8988T (cell line): ENCODE data around the gene SLITRK3.

Source experiments
- DNase-seq: peaks from one replicate; pipeline ENCODE4 v3.0.0; 2011

The SLITRK3 gene, protein sequence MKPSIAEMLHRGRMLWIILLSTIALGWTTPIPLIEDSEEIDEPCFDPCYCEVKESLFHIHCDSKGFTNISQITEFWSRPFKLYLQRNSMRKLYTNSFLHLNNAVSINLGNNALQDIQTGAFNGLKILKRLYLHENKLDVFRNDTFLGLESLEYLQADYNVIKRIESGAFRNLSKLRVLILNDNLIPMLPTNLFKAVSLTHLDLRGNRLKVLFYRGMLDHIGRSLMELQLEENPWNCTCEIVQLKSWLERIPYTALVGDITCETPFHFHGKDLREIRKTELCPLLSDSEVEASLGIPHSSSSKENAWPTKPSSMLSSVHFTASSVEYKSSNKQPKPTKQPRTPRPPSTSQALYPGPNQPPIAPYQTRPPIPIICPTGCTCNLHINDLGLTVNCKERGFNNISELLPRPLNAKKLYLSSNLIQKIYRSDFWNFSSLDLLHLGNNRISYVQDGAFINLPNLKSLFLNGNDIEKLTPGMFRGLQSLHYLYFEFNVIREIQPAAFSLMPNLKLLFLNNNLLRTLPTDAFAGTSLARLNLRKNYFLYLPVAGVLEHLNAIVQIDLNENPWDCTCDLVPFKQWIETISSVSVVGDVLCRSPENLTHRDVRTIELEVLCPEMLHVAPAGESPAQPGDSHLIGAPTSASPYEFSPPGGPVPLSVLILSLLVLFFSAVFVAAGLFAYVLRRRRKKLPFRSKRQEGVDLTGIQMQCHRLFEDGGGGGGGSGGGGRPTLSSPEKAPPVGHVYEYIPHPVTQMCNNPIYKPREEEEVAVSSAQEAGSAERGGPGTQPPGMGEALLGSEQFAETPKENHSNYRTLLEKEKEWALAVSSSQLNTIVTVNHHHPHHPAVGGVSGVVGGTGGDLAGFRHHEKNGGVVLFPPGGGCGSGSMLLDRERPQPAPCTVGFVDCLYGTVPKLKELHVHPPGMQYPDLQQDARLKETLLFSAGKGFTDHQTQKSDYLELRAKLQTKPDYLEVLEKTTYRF

DNA sequence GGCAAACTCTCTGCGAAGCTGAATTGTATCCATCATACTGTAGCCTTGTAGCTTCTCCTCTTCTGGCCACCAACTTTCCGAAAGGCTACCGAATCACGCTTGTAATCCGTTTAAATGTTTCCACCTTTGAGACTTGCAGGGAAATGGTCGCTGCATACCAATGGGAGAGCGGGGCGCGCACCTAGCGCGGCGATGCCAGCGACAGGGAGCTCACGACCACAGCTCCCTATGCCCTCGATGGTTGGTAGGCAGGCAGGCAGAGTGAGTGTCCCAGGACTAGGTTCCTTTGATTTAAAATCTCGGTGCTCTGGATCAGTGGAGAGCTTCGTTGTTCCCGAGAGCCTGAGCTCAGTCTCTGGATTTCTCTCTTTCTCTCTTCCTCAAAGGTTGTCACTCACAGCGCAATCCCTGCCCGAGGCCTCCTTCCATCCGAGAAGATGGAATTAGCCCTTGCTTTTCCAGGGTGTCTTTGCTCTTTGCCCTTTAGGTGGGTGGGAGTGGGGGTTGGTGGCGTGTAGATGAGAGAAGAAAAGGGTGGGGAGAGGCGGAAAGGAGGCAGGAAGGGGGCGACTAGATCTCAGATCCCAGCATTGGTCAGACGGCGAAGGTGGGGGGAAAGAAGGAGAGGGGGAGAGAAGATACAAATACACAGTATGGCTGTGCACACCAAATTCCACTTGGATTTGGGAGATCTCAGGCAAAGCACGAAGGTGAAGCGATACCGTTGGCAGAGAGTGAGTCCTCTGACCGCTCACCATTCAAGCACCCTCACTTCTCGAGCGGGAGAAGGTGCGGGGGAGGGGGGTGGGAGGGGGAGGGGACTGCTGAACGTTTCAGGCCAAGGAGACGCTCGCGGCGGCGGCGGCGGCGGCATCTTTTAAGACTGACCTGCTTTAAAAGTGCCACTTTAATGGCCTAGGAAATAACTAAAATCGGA is at the start of gene SLITRK3:
Gene SLITRK3, minus strand, starts transcription at position 745 of the 937 bp plus-strand sequence. CDS start 5,554 bp downstream, outside the sequence.
- DNase-seq, result no peak

DNA sequence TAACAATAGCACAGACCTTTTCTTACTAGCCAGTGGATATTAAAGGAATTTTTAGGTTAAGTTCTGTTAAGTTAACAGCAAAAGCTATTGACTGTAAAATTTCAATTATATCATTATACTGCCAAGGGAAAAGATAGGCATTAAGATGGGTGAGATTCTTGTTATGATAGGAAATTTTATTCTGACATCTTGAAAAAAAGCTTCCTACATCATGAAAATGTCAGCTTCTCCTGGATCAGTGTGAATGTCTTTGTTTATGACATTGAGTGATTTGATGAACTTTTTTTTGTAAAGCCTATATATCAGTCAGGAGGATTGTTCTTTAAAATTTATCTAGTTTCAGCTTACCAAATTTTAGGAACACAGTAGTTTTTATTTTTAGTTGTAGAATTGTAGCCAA is 47.4 kb upstream of the SLITRK3 start:
- DNase-seq, result no peak

DNA sequence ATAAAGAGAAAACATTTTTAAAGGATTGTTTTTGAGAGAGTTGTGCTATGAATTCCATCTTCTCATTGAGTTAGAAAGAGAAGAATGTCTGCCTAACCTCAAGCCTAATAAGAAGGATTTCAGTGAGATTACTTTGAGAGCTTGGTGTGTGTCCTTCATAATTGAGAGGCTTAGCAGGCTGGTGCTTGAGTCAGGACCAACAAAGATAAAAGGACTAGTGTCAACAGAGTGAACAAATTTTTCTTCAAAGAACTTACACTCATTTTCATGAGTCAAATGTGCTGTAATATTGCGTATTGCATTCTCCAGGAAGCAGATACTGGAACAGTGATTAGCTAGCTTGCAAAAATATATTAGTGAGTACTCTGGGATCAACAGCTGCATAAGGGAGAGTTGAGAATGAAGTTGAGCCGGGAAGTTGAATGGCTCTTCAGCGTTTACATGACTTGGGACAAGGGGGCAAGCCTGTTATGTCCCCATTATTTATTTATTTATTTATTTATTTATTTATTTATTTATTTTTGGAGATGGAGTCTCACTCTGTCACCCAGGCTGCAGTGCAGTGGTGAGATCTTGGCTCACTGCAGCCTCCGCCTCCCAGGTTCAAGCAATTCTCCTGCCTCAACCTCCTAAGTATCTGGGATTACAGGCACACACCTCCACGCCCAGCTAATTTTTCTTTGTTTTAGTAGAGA is 37.5 kb upstream of the SLITRK3 start:
- DNase-seq, result no peak

DNA sequence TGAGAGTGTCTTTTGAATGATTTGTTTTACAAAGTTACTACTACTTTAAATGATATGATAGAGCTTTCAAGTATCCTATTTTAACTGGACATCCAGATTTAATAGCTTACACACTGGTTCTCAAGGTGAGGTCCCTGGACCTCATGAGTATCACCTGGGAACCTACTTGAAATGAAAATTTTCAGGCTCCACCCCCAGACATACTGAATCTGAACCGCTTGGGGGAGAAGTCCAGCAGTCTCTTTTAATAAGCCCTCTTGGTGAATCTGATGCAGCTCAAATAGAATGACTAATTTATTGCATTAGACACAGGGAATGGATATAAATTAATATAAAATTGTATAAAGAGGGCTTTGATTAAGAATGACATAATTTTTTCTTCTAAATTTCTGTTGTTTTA is 29.4 kb upstream of the SLITRK3 start:
- DNase-seq, result no peak

DNA sequence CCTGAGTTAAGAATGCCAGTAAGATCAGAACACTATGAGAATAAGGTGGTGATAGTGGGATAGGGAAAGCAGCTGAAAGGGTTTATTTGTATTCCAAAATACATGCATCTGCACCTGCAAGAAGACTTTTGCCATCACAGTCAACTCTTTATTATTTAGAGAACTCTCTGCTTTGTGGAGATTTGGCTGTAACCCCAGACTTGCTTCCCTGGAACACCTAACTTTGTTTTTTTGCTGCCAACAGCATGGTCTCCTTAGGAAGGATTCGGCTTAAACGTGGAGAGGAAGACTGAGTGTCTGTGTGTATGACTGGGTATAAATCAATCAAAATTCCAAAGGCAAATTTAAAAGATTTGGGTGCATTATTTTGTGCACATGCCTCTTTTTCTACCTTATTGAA is 21.6 kb upstream of the SLITRK3 start:
- DNase-seq, result no peak

DNA sequence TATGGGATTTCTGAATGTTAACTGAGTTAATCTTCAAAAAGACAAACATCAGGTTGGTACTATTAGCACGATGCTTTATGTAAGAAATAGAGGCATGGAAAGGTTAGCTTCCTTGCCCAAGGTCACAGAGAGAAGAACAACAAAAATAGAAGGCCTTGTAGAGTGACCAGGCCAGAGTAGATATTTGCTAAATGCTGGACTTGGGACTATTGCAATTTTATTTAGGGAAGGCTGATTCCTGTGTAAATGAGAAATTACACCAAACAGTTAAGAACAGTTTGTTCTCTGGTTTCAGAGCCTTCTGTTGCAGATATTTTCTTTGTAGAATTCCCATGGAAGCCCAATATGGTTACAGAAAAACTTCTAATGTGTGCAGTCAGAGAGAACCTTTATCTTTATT is 16.4 kb upstream of the SLITRK3 start:
- no peak for DNase-seq

DNA sequence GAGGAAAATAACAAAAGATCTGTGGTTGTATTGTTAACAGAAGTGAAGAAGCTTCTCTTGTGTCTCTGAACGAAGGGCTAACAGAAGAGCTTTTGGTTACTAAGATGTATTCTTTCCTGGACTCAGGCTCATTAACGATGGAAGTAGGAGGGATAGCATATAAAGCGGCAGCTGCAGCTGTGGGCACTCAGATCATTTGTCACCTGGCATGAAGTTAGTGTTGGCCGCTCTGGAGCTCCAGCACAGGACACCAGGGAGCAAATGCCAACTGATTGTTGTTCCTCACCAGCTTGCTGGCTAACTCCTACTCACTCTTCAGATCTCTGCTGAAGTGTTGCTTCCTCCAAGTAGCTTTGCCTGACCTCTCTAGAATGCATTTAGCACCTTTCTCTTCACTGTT is 15.5 kb upstream of the SLITRK3 start:
- no peak for DNase-seq

DNA sequence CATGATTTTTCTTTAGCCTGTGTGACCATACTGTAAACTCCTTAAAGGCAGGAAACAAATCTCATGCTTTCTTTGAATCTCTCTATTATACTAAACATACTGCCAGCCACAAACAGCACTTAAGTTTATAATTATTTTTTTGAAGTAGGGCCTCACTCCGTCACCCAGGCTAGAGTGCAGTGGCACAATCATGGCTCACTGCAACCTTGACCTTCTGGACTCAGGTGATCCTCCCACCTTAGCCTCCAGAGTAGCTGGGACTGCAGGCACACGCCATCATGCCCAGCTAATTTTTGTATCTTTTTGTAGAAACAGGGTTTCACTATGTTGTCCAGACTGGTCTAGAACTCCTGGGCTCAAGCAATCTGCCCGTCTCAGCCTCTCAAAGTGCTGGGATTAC is 14.5 kb upstream of the SLITRK3 start:
- DNase-seq, result no peak

DNA sequence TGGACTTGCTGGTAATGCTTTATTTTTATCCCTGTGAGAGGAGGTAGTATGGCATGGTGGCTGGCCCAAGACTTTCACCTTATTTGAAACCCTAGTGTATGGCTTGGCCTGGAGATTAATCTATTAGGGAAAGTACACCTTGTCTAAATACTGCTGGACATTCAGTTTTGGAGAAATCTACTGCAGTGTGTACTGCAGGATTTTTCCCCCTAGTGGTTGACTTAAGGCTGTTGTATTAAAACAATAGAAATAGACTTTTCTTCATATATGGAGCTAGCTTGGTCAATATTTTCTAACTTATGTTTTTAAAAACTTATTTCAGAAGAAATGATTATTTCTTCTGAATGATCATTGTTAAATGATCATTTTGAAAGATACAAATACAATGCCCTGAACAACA is 13.9 kb upstream of the SLITRK3 start:
- no peak for DNase-seq

DNA sequence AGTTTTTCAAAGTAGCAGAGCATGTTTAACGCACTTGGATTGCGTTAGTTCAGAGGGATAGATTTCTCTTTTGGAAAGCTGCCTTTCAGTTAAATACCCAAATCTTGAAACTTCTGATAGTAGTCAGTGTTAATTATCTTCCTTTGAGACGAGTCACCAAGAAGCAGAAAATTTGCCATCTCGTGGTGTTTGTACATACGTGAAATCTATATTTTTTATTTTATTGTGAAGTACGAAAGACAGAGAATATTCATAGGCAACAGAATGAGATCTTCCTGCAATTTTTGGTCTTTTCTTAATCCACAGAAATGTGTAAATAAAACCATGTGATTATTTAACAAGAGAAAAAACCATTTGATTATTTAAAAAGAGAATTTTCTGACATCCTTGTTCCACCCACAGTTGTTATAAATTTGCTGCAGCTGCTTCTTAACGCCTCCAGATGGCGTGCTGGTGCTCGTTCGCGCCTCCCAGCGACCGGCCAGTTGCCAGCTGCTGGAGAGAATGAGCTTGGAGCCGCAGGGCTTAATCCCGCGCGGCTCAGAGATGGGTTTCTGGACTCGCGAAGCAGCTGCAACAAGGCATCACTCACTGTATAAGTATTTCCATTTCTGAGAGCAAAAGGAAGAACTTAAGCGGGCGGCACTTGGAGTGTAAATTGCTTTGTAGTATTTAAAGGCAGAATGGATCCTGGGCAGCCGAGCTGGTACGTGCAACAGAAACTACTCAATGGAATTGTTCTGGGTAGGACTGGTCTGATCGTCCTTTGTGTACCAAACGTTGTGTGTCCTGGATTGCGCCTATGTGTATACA is 10.5 kb upstream of the SLITRK3 start:
- DNase-seq, result no peak

DNA sequence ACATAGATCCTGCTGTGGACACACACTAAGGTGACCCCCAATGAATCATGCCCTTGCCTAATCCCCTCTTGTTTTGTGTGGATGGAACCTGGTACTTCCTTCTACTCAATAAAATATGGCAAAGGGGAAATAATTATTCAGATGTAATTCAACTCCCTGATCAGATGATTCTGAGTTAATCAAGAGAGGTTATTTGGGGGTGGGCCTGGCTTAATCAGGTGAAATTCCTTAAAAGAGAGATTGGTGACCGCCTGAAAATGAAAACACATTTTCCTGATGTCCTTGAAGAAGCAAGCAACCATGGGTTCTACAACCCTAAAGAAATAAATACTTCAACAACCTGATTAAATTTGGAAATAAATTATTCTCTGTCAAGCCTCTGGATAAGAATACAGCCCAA is 8.3 kb upstream of the SLITRK3 start:
- no peak for DNase-seq

DNA sequence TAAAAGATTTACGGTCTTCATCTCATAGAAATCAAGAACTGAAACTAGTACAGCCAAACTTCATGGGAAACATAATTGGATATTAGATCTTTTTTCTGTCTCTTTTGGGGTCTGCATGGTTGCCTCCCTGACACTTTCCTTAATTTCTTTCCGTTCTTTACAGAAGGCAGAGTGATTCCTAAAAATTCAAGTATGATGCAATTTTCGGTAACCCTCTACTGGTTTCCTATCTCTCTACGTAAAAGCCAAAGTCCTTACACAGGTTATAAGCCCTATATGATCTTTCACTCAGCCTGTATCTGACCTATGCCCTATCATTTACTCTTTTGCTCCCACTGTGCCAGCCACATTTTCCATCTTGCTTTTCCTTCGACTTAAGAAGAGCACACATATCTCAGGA is 6.8 kb upstream of the SLITRK3 start:
- no peak for DNase-seq

DNA sequence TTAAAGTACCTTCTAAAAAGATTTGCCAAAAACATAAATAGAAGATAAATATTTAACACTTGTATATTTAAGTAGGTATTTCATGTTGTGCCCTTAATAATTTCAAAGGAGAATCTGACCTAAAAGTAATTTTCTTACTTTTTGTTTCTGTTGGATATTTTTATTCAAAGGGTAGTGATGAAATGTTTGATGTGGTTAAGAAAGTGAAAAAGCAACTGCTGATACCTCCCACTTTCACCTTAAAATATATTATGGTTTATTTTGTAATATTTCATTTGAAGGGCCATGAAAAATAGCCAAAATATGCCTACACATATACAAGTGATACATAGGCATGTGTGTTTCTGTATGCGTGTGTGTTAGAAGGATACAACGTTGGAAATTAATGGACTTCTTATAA is 5.8 kb upstream of the SLITRK3 start:
- no peak for DNase-seq

DNA sequence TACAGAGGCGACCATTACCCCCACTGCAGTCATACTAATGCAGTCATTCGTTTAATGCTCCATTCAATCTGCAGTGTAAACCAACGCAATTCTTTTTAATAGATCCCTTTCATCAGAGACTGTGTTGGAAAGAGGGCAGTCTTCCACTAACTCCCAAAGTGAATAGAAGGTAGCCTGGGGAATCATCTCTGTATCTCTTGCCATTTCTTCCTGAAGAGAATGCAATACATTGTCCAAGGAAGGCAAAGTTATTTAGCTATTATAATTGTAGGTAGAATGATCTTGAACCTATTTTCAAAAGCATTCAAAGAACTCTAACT is 1.3 kb upstream of the SLITRK3 start:
- DNase-seq, result no peak

DNA sequence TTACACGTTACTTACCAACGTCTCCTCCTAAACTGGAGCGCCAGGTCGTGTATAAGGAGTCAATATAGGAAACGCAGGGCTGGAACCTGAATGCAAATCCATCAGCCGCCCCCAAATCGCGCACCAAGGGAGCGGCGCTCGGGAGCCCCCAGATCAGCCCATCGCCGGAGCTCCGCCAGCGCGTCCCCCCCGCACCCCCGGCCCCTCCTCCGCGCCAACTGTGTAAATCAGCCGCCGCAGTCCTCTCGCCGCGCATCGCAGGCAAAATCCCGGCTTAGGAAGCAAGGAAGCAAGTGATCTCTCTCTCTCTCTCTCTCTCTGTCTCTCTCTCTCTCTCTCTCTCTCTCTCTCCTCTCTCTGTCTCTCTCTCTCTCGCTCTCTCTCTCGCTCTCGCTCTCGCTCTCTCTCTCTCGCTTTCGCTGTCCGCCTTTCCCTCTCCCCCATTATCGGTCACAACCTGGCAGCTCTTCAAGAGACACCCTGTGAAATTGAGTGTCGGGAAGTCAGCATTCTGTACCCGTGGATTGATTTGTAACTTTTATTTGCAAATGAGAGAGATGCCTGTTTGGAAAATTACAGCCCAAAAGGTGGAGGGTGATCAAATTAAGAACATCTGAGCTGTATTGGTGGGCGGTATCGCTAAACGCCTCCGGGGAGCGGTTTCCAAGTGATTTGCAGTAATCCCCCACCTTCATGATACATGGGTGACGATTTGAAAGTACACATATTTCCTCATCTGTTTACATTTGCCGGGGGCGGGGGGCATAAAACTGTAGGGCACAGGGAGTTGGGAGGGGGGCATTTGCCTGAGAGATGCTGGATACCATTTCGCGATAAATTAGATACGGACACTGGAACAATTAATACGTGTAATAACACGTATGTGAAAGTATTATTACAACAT is 645 bp upstream of the SLITRK3 start:
- no peak for DNase-seq

DNA sequence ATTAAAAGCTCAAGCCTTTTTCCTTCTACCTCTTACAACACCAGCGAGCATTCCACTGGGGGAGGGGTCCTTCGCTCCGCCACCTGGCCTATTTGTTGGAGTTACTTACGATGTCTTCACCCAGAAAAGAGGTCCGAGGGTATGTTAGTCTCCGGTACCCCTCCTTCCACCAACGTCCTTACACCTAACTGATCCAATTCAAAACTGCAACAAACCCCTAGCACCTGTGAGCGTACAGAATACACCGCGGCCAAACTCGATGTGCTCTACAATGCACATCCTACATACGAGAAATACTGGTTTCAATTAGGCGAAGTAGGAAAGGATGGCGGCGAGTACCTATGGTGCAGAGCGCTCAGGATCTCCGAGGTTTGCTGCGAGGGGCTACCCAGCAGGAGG is 944 bp downstream of the SLITRK3 start:
- no peak for DNase-seq

DNA sequence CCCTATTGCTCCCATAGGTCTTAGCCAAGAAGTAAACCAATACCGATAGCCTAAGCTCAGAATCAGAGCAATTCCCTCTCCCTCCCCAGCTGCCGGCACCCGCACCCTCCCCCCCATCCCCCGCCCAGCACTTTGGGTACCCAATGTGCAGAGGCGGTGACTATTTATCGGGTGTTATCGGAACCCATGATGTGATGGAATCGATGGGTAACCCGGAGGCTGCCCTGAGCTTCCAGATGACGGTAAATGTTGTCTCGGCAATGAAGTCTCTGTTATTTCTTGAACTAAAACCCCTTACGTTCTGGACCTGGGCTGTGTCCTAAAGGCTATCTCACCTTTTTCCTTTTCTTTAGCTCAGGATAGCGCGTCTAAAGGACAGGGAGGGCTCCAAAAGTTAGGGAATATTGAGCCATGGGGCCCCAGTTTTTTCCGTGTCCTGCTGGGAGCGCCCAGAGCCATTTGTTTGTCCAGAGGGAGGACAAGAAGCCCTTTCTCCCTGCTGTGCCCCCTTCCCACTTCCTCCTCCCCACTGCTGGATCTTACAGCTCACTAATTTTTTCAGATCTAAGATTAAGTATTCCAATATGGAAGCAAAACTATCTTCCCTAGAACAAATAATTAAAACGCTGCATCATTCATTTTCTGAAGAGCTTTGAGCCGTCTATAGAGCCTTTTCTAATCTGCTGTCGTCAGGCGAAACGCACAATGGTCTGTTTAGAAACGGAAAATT is 1.5 kb downstream of the SLITRK3 start:
- DNase-seq, result no peak

DNA sequence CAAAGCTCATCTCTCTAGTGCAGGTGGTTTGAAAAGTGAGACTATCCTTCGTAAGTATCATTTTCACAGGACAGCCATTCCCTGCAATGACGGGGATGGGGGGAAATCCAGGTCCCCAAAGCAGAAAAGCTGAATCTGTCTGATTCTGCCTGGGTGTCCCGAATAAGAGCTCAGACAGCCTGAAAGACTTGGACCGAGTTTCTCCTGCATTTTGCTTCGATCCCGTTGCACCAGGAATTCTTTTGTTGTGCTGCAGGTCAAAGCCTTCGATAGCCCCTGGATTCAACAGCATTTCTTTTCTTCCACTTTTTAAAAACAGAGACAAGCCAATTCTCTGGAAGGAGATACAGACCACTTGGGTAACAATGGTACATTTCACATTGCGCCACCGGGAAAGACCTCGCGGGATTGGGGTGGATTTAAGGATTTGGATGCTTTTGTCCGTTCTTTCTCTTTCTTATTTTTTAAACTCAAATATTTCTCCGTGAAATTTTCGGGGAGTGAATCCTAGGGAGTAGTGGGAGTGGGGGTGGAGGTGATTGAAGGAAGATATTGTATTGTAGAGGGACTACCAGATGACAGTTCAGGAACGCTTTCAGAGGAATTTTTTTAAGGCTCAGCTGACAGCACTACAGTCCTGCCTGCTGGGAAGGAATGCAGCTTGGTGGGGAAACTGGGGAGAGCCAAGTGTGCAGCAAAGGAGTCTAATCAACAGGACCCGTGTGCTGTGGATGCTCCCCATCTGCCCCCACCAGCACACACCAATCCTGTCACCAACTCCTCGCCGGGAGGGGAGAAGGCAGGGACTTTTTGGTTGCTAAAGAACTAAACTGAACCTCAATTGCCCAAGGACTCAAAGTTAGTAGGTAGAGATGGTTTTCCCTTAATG is 2.6 kb downstream of the SLITRK3 start:
- DNase-seq, result no peak
